NB4 (cell line): Measurements from ENCODE around the gene CDH13.

ENCODE experiments used
- DNase-seq: peaks from one replicate; pipeline ENCODE4 v3.0.0; 2010; ENCODE audit warnings: low read depth
- H3K4me3 ChIP-seq: one replicate; pipeline ENCODE4 v1.5.1; 2011; ENCODE audit warnings: mild to moderate bottlenecking, low read depth, low read length, moderate library complexity
- MAX ChIP-seq: IDR thresholded peaks from 2 replicates; pipeline ENCODE4 v1.6.1; 2011; ENCODE audit warnings: low read depth, low read length
- MYC ChIP-seq: IDR thresholded peaks from 2 replicates; pipeline ENCODE4 v1.6.1; 2011; ENCODE audit warnings: low read depth, low read length
- POLR2A ChIP-seq: IDR thresholded peaks from 2 replicates; pipeline ENCODE4 v1.6.1; 2011; ENCODE audit warnings: mild to moderate bottlenecking; ENCODE audit not compliant: insufficient read length; ENCODE audit errors: extremely low read depth
- TF ChIP-seq, protein P1 (sequence below): IDR thresholded peaks from one replicate; pipeline ENCODE4 v1.5.1; 2012; ENCODE audit warnings: low read depth, low read length

CDH13 gene

GRCh38 chr16:82681592-82681991, 54.8 kb downstream of the CDH13 start:
- TF ChIP-seq MYC (no peak), MAX (no peak)
- no peak overlapping the region for H3K4me3 ChIP-seq
- DNase-seq, result no peak

- TF ChIP-seq MAX (no peak), POLR2A (no peak), MYC (no peak)
- TF ChIP-seq, protein P1, sequence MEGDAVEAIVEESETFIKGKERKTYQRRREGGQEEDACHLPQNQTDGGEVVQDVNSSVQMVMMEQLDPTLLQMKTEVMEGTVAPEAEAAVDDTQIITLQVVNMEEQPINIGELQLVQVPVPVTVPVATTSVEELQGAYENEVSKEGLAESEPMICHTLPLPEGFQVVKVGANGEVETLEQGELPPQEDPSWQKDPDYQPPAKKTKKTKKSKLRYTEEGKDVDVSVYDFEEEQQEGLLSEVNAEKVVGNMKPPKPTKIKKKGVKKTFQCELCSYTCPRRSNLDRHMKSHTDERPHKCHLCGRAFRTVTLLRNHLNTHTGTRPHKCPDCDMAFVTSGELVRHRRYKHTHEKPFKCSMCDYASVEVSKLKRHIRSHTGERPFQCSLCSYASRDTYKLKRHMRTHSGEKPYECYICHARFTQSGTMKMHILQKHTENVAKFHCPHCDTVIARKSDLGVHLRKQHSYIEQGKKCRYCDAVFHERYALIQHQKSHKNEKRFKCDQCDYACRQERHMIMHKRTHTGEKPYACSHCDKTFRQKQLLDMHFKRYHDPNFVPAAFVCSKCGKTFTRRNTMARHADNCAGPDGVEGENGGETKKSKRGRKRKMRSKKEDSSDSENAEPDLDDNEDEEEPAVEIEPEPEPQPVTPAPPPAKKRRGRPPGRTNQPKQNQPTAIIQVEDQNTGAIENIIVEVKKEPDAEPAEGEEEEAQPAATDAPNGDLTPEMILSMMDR, result no peak
- no peak overlapping the region for H3K4me3 ChIP-seq
- DNase-seq, result no peak
Measured at GRCh38 chr16:82682767-82683166, 56.0 kb downstream of the CDH13 start.

DNA sequence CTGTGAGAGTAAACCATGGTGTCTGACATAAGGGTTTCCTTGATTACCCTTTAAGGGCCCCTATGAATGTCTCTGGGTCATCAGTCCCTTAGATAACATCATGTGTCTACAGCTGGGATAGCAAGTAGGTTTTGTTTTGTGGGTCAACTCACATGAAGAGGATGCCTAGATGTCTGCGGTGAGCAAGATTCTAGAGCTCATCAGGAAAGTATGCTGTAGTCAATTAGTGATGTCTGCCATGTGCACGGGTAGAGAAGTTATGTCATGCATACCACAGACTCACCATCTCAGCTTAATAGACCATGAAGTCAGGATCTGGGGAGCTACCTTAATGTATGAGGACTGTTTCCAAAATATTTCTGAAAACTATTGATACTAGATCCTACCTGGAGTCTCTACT, 57.5 kb downstream of the CDH13 start:
- TF ChIP-seq MAX, result no peak
- TF ChIP-seq, protein P1, result no peak
- TF ChIP-seq POLR2A, result no peak
- no peak for TF ChIP-seq MYC
- DNase-seq, result no peak
- no peak overlapping the region for H3K4me3 ChIP-seq

GRCh38 chr16:82685526-82685925, 58.8 kb downstream of the CDH13 start:
- no peak for TF ChIP-seq MYC
- no peak for TF ChIP-seq MAX
- TF ChIP-seq, protein P1, result no peak
- TF ChIP-seq POLR2A, result no peak
- no peak overlapping the region for H3K4me3 ChIP-seq
- DNase-seq, result no peak

- TF ChIP-seq, protein P1, result no peak
- TF ChIP-seq MYC (no peak), MAX (no peak), POLR2A (no peak)
- no peak for DNase-seq
- H3K4me3 ChIP-seq, result no peak overlapping the region
Measured at GRCh38 chr16:82694239-82694874, 67.6 kb downstream of the CDH13 start.

- DNase-seq, result no peak
- TF ChIP-seq MAX (no peak), POLR2A (no peak), MYC (no peak)
- TF ChIP-seq, protein P1, result no peak
Measured at GRCh38 chr16:82695806-82696205, 69.0 kb downstream of the CDH13 start.

More at GRCh38 chr16:82695806-82696205, 69.0 kb downstream of the CDH13 start:
- no peak overlapping the region for H3K4me3 ChIP-seq
